HEK293T (cell line): ENCODE results near the gene KIRREL3.

Experiments
- FOXA1 ChIP-seq: fragments of 450-650 bp; IDR thresholded peaks from 2 replicates; pipeline ENCODE4 v1.6.1; 2016; ENCODE audit warnings: mild to moderate bottlenecking
- FOXK2 ChIP-seq: fragments of 450-650 bp; IDR thresholded peaks from 2 replicates; pipeline ENCODE4 v1.6.1; 2016; ENCODE audit warnings: mild to moderate bottlenecking
- NFRKB ChIP-seq: fragments of 450-650 bp; IDR thresholded peaks from 2 replicates; pipeline ENCODE4 v1.6.1; 2016; ENCODE audit warnings: mild to moderate bottlenecking, moderate library complexity
- SP1 ChIP-seq: fragments of 450-650 bp; IDR thresholded peaks from 2 replicates; pipeline ENCODE4 v1.6.1; 2017
- SUZ12 ChIP-seq: fragments of 450-650 bp; IDR thresholded peaks from 2 replicates; pipeline ENCODE4 v1.6.1; 2016; ENCODE audit warnings: mild to moderate bottlenecking
- TARDBP ChIP-seq: fragments of 450-650 bp; IDR thresholded peaks from 2 replicates; pipeline ENCODE4 v1.6.1; 2016
- TF ChIP-seq, protein P1 (sequence below): fragments of 450-650 bp; IDR thresholded peaks from 2 replicates; pipeline ENCODE4 v1.6.1; 2016

GRCh38 chr11:126837581-126837980 is 163.0 kb downstream of the KIRREL3 start:
- TF ChIP-seq, protein P1, sequence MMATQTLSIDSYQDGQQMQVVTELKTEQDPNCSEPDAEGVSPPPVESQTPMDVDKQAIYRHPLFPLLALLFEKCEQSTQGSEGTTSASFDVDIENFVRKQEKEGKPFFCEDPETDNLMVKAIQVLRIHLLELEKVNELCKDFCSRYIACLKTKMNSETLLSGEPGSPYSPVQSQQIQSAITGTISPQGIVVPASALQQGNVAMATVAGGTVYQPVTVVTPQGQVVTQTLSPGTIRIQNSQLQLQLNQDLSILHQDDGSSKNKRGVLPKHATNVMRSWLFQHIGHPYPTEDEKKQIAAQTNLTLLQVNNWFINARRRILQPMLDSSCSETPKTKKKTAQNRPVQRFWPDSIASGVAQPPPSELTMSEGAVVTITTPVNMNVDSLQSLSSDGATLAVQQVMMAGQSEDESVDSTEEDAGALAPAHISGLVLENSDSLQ: no peak
- TF ChIP-seq NFRKB (no peak), SUZ12 (no peak), FOXA1 (no peak), TARDBP (no peak), FOXK2 (no peak), SP1 (no peak)
